H1 (cell line): ENCODE results near the gene GPR179. TPM values are rescaled to one million over a fixed set of nuclear protein-coding genes. Genes with fewer than 3 reads are reported as not detected.

Experiments
- CTCF ChIA-PET: fragments of 300-600 bp; sonication (Branson Sonifier 250); formaldehyde crosslinking; loops from one replicate; lab custom pipeline; 2021; ENCODE audit not compliant: partially characterized antibody; lab: Charles Lee
- POLR2A ChIA-PET: fragments of 300-600 bp; sonication (Branson Sonifier 250); formaldehyde crosslinking; loops from one replicate; lab custom pipeline; 2021; ENCODE audit warnings: inconsistent platforms; ENCODE audit not compliant: partially characterized antibody; lab: Charles Lee
- DNase-seq, 2 experiments: peaks; one replicate each; pipeline versions ENCODE4 v3.0.0 to v3.0.0-alpha.2; 2010 to 2022; ENCODE audit warnings: low spot score in 2 of 2, low read depth in 1 of 2, mixed read lengths in 1 of 2
- FAIRE-seq: peaks from 2 replicates; lab custom pipeline; 2011; peaks lifted over from hg19 to GRCh38; lab: Jason Lieb, UNC
- H2AFZ ChIP-seq: 2 replicates; pipeline ENCODE4 v1.8.1; 2012; ENCODE audit warnings: low read length, inconsistent platforms
- H2AK5ac ChIP-seq: 2 replicates; pipeline ENCODE4 v1.6.1; 2013; ENCODE audit warnings: low read depth, low read length
- H2BK120ac ChIP-seq: replicated peaks from 2 replicates; pipeline ENCODE3; 2013; ENCODE audit warnings: low read depth, low read length, inconsistent platforms
- H2BK12ac ChIP-seq: 2 replicates; pipeline ENCODE4 v1.6.1; 2013; ENCODE audit warnings: low read depth, low read length
- H2BK15ac ChIP-seq: 2 replicates; pipeline ENCODE4 v1.6.1; 2013; ENCODE audit warnings: low read length
- H2BK20ac ChIP-seq: 2 replicates; pipeline ENCODE4 v1.6.1; 2013; ENCODE audit warnings: low read length
- H2BK5ac ChIP-seq: 2 replicates; pipeline ENCODE4 v1.6.1; 2013; ENCODE audit warnings: low read depth, low read length
- H3K14ac ChIP-seq: 2 replicates; pipeline ENCODE4 v1.6.1; 2013; ENCODE audit warnings: inconsistent platforms; ENCODE audit not compliant: insufficient read length
- H3K18ac ChIP-seq: 2 replicates; pipeline ENCODE4 v1.6.1; 2013; ENCODE audit warnings: low read length; ENCODE audit errors: extremely low read depth
- H3K23ac ChIP-seq: 2 replicates; pipeline ENCODE4 v1.6.1; 2013; ENCODE audit warnings: inconsistent platforms; ENCODE audit not compliant: insufficient read length
- H3K23me2 ChIP-seq: 2 replicates; pipeline ENCODE4 v1.6.1; 2013; ENCODE audit warnings: low read depth, low read length
- H3K27ac ChIP-seq: 2 replicates; pipeline ENCODE4 v1.6.1; 2011; ENCODE audit warnings: low read depth, low read length, inconsistent platforms
- H3K27me3 ChIP-seq, 4 experiments: replicated peaks in 1 of 4; 1 replicate in 1 of 4; 2 replicates in 3 of 4; pipeline versions ENCODE4 v1.6.1 to v1.8.1; 2011 to 2013; ENCODE audit warnings: low read length in 3 of 4, mild to moderate bottlenecking in 3 of 4, inconsistent platforms in 2 of 4, mixed read lengths in 2 of 4, moderate library complexity in 1 of 4; ENCODE audit not compliant: control insufficient read depth in 3 of 4, insufficient read depth in 3 of 4; ENCODE audit errors: extremely low read depth in 1 of 4
- H3K36me3 ChIP-seq, 4 experiments: 2 replicates each; pipeline versions ENCODE4 v1.6.1 to v1.8.1; 2011 to 2013; ENCODE audit warnings: mild to moderate bottlenecking in 4 of 4, low read length in 3 of 4, moderate library complexity in 2 of 4, control low read depth in 1 of 4, inconsistent platforms in 1 of 4; ENCODE audit not compliant: insufficient read depth in 4 of 4, control insufficient read depth in 2 of 4
- H3K4ac ChIP-seq: replicated peaks from 2 replicates; pipeline ENCODE3; 2013; ENCODE audit warnings: low read length, low read depth, mixed read lengths, inconsistent platforms; ENCODE audit not compliant: insufficient read length
- H3K4me1 ChIP-seq, 4 experiments: replicated peaks in 1 of 4; 1 replicate in 1 of 4; 2 replicates in 3 of 4; pipeline versions ENCODE4 v1.6.1 to v1.8.1; 2011 to 2013; ENCODE audit warnings: low read length in 3 of 4, inconsistent platforms in 2 of 4, mixed read lengths in 1 of 4; ENCODE audit not compliant: insufficient read depth in 4 of 4, control insufficient read depth in 3 of 4
- H3K4me2 ChIP-seq, 2 experiments: 2 replicates each; pipeline versions ENCODE4 v1.6.1 to v1.8.1; 2011 to 2013; ENCODE audit warnings: low read depth in 2 of 2, low read length in 2 of 2, control low read depth in 1 of 2, inconsistent platforms in 1 of 2, mild to moderate bottlenecking in 1 of 2; ENCODE audit not compliant: insufficient read depth in 1 of 2
- H3K4me3 ChIP-seq, 4 experiments: fragments of 200-600, 300-600 bp in 1 of 4; sonication (generic), shearing (Covaris generic), sonication (Bioruptor Twin) in 1 of 4; 2 replicates each; pipeline versions ENCODE4 v1.5.1 to v1.8.1; 2011 to 2016; ENCODE audit warnings: low read length in 4 of 4, low read depth in 3 of 4, control low read depth in 2 of 4, inconsistent platforms in 2 of 4, mild to moderate bottlenecking in 2 of 4, mixed read lengths in 1 of 4, moderate library complexity in 1 of 4; ENCODE audit not compliant: insufficient read depth in 2 of 4; ENCODE audit errors: extremely low read depth in 1 of 4
- H3K56ac ChIP-seq: replicated peaks from 2 replicates; pipeline ENCODE3; 2013; ENCODE audit warnings: low read depth, mild to moderate bottlenecking, mixed read lengths, low read length, inconsistent platforms; ENCODE audit not compliant: insufficient read length
- H3K79me1 ChIP-seq: 2 replicates; pipeline ENCODE4 v1.6.1; 2013; ENCODE audit warnings: low read depth, low read length, control low read depth
- H3K79me2 ChIP-seq, 2 experiments: 2 replicates each; pipeline versions ENCODE4 v1.6.1 to v1.8.1; 2012 to 2013; ENCODE audit warnings: low read length in 2 of 2, mild to moderate bottlenecking in 2 of 2, inconsistent platforms in 1 of 2; ENCODE audit not compliant: insufficient read depth in 2 of 2, control insufficient read depth in 1 of 2
- H3K9ac ChIP-seq, 4 experiments: replicated peaks in 1 of 4; 1 replicate in 1 of 4; 2 replicates in 3 of 4; pipeline versions ENCODE4 v1.6.1 to v1.8.1; 2011 to 2013; ENCODE audit warnings: low read depth in 3 of 4, low read length in 3 of 4, control low read depth in 2 of 4, mild to moderate bottlenecking in 2 of 4, moderate library complexity in 2 of 4, inconsistent platforms in 1 of 4; ENCODE audit errors: extremely low read depth in 1 of 4
- H3K9me3 ChIP-seq, 2 experiments: 2 replicates each; pipeline versions ENCODE4 v1.6.1 to v1.8.1; 2012 to 2013; ENCODE audit warnings: mild to moderate bottlenecking in 2 of 2, moderate library complexity in 2 of 2, control low read depth in 1 of 2, inconsistent platforms in 1 of 2, low read depth in 1 of 2, low read length in 1 of 2, mixed read lengths in 1 of 2; ENCODE audit not compliant: insufficient read depth in 2 of 2
- H4K20me1 ChIP-seq, 2 experiments: replicated peaks in 1 of 2; 2 replicates each; pipeline versions ENCODE3 to v1.8.1; 2011 to 2013; ENCODE audit warnings: inconsistent platforms in 2 of 2, low read length in 2 of 2, mild to moderate bottlenecking in 1 of 2; ENCODE audit not compliant: insufficient read depth in 2 of 2, control insufficient read depth in 1 of 2
- H4K5ac ChIP-seq: 2 replicates; pipeline ENCODE4 v1.6.1; 2013; ENCODE audit warnings: low read length, low read depth, mixed read lengths, inconsistent platforms; ENCODE audit not compliant: insufficient read length
- H4K8ac ChIP-seq: 2 replicates; pipeline ENCODE4 v1.8.0; 2013; ENCODE audit warnings: mild to moderate bottlenecking, moderate library complexity, low read length, inconsistent platforms; ENCODE audit not compliant: insufficient read depth; ENCODE audit errors: extremely low read depth
- H4K91ac ChIP-seq: replicated peaks from 2 replicates; pipeline ENCODE3; 2013; ENCODE audit warnings: low read length, mixed read lengths, inconsistent platforms; ENCODE audit not compliant: insufficient read length
- BACH1 ChIP-seq: IDR thresholded peaks from 2 replicates; pipeline ENCODE4 v1.6.1; 2012; ENCODE audit warnings: low read length, improper control_type of control experiment
- BRCA1 ChIP-seq: IDR thresholded peaks from 2 replicates; pipeline ENCODE4 v1.6.1; 2012; ENCODE audit warnings: low read depth, low read length, improper control_type of control experiment
- CBX5 ChIP-seq: fragments of 300-800, 300-1000 bp; sonication (generic); IDR thresholded peaks from 2 replicates; pipeline ENCODE4 v1.7.1; 2016; ENCODE audit warnings: antibody characterized with exemption, low read length, low read depth
- CTBP2 ChIP-seq: IDR thresholded peaks from 2 replicates; pipeline ENCODE4 v1.7.0; 2011; ENCODE audit warnings: borderline replicate concordance, mild to moderate bottlenecking, moderate library complexity, mixed read lengths, low read length; ENCODE audit not compliant: insufficient read depth, insufficient read length
- KDM4A ChIP-seq: IDR thresholded peaks from one replicate; pipeline ENCODE4 v1.7.1; 2012; ENCODE audit warnings: low read depth, mild to moderate bottlenecking, moderate library complexity, low read length, inconsistent platforms; ENCODE audit not compliant: severe bottlenecking
- WGBS, 2 experiments: shearing (Covaris generic) in 1 of 2; methylation state at CpG; one replicate each; pipeline versions ENCODE4 v1.1.6 to v1.1.7; 2013 to 2015; ENCODE audit warnings: low lambda C conversion rate in 2 of 2, mixed read lengths in 2 of 2, inconsistent platforms in 1 of 2, low coverage in 1 of 2, missing lambda C conversion rate in 1 of 2; ENCODE audit not compliant: insufficient replicate concordance in 2 of 2, insufficient coverage in 1 of 2, insufficient read length in 1 of 2; ENCODE audit errors: extremely low coverage in 1 of 2, missing lambda C conversion rate in 1 of 2; 5-methylcytosine and 5-hydroxymethylcytosine counted together
- polyA plus RNA-seq, 7 experiments: library from polyadenylated mRNA; depleted of rRNA in 3 of 7; stranded (reverse) in 5 of 7; unstranded in 2 of 7; fragments of >200 nt in 5 of 7; fragments of 200-250 nt in 2 of 7; gene quantifications; 1 replicate in 5 of 7; 2 replicates in 1 of 7; 4 replicates in 1 of 7; pipeline versions ENCODE4 v1.2.1 to v1.2.3, GENCODE V29; 2011 to 2013; ENCODE audit warnings: missing spikeins in 2 of 7, mixed read lengths in 2 of 7
- total RNA-seq: library from RNA; stranded (reverse); fragmentation: NEBNext Ultra II Directional; extraction: Animal tissue kit (Norgen Biotek cat#: 25700); gene quantifications from 2 replicates; pipeline ENCODE4 v1.2.1, GENCODE V29; 2021

The GPR179 gene
- total and polyA plus RNA-seq, 2 of the 8 experiments (the other 6 are each of a cell fraction or from before 2014, with no cell fraction given) = 0.02 to 0.07 TPM

GRCh38 chr17:38330941-38331411 lies 12.8 kb downstream of the GPR179 start:
- Histone ChIP-seq H3K4me2 (no peak overlapping the region), H3K18ac (no peak overlapping the region), H3K23me2 (no peaks in the 10 kb centered on the region), H3K56ac (no peak overlapping the region), H3K14ac (no peak overlapping the region), H4K5ac (no peak overlapping the region), H3K4ac (no peak overlapping the region), H2BK12ac (no peak overlapping the region), H3K36me3 (no peaks in the 10 kb centered on the region), H3K4me3 (no peak overlapping the region), H2BK15ac (no peak overlapping the region), H3K79me1 (no peaks in the 10 kb centered on the region), H2AK5ac (no peak overlapping the region), H3K27me3 (no peaks in the 10 kb centered on the region), H3K9me3 (no peaks in the 10 kb centered on the region), H4K91ac (no peak overlapping the region), H2BK5ac (no peak overlapping the region), H3K9ac (no peak overlapping the region)
- no peak for DNase-seq
- CTCF ChIA-PET = interaction anchor here (1.0 to 12.0 kb wide), 8 partner anchors 11 to 152 kb away, joined by 4 to 192 read pairs (median 69); partner anchors contain the start of genes GPR179 and SOCS7
- WGBS, 2 experiments = 94% methylated on average over 20 of the region's 23 CpGs; no CpG with 5 or more reads in 1 of the 2 experiments
- TF ChIP-seq CTBP2 = no peak
- no peak for TF ChIP-seq BRCA1
- TF ChIP-seq KDM4A = no peak
- TF ChIP-seq BACH1 = no peak
- no peak for TF ChIP-seq CBX5
- TF ChIP-seq, all 59 proteins: peak for 0
- Histone ChIP-seq H3K79me2 (no peaks in the 10 kb centered on the region), H3K27ac (no peak overlapping the region), H2BK20ac (no peak overlapping the region), H2BK120ac (no peak overlapping the region), H3K4me1 (peaks cover 0 to 5% (median 0%) of the 10 kb centered on the region in 4 experiments; a peak in 2 of 7 replicates), H2AFZ (no peak overlapping the region), H3K23ac (no peak overlapping the region), H4K8ac (no peak overlapping the region), H4K20me1 (no peaks in the 10 kb centered on the region)
- POLR2A ChIA-PET = interaction anchor here (1.1 to 2.9 kb wide), 5 partner anchors 8 to 83 kb away, joined by 3 to 13 read pairs (median 5); no protein-coding TSS in a partner anchor
- no peak for FAIRE-seq
